T-helper 1 cell (primary cell): ENCODE measurements around the gene PRRC2C.
"Not testable (repeated sequence)": the region's sequence is repeated elsewhere in the genome, so short reads cannot be mapped to it uniquely, and the experiment has no call there.

ENCODE experiments used
- DNase-seq, 5 donors: peaks; one replicate each; pipeline ENCODE4 v3.0.0-alpha.2; 2012 to 2020
- total RNA-seq, 4 donors: gene quantifications; one replicate each; lab custom pipeline; 2026; lab: John Stamatoyannopoulos, UW

PRRC2C gene
- total RNA-seq, result 534 to 858 (median 673) reads per million in 4 donors

- peak; percentile 88 to 97 (median 92) for DNase-seq
These were observed at the start of gene PRRC2C for GRCh38 chr1:171485375-171486047. PRRC2C (plus strand) TSS chr1:171485530; CDS start chr1:171512089, 26,559 bp downstream.

DNA sequence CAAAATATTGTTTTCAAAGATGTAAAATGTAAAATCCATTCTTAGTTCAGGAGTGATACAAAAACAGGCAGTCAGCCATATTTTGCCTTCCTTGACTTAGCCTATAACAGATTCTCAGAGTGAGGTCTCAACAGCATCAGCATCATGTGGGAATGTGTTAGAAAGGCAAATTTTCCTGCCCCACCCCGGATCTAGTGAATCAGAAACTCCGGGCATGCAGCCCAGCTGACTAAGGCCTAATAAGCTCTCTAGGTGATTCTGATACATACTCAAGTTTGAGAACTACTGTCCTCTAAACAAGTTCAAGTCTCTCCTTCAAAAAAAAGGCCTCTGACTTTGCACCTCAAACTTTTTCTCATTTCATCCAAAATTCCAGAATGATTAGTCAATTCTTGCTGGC lies 46.9 kb upstream of the PRRC2C start:
- no peak for DNase-seq

GRCh38 chr1:171440201-171440600 lies 45.1 kb upstream of the PRRC2C start:
- DNase-seq, result not testable (repeated sequence)

DNA sequence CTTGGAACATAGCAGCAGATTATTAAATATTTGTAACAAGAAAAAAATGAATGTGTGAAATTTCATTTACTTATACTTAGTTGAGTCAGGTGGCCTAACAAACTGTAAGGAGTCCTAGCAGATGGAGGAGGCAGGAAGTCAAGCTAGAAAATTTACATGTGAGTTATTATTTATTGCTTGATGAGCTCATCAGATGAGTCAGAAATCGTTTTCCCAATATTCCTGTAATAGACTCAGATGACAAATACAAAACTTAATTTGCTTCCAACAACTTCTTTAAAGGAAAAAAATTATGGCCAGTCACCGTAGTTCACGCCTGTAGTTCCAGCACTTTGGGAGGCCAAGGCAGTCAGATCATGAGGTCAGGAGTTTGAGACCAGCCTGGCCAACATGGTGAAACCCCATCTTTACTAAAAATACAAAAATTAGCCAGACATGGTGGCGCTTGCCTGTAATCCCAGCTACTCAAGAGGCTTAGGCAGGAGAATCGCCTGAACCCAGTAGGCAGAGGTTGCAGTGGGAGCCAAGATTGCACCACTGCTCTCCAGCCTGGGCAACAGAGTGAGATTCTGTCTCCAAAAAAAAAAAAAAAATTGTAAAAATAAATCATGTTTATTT lies 43.9 kb upstream of the PRRC2C start:
- DNase-seq, result not testable (repeated sequence)

DNA sequence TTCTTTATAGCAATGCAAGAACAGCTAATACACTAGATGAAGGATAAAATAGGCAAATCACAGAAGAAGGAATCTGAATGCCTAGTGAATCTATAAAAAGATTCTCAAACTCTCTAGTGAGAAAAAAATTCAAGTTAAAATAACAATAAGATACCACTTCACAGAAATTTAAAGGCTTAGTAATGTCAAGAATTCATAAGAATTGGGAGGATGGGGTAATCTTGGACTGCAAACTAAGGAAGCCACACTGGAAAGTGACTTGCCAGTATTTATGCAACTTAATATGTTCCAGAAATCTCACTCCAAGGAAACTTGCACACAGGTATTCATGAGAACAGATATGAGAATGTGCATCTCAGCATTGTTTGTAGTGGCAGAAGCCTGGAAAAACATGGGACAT lies 38.9 kb upstream of the PRRC2C start:
- DNase-seq, result no peak

GRCh38 chr1:171455967-171456366 lies 29.4 kb upstream of the PRRC2C start:
- DNase-seq, result no peak

DNA sequence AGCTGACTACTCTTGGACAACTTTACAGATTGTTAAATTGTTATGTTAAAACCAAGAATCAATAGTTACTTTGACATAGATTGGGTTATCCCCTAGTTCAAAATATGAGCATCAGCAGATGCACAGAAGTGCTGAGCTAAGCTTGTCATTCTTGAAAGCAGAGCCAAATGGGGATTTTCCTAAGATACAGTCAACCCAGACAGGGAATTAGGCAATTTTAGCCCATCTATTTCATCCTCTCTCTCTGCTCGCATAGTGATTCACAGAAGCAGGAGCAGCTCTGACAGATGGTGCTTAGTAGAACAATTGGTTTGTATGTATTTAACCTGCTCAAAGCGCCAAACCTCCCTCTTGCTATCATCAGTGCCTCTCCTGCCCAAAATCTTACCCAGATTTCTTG lies 27.9 kb upstream of the PRRC2C start:
- no peak for DNase-seq

- DNase-seq, result no peak
These were observed 25.2 kb upstream of the PRRC2C start for GRCh38 chr1:171460018-171460620.

DNA sequence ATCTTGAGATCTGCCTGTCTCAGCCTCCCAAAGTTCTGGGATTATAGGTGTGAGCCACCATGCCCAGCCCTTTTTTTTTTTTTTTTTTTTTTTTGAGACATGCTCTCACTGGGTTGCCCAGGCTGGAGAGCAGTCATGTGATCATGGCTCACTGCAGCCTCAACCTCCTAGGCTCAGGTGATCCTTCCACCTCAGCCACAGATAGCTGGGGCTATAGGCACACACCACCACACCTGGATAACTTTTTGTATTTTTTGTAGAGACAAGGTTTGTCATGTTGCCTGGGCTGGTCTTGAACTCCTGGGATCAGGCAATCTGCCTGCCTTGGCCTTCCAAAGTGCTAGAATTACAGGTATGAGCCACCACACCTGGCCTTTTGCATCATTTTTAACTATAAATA lies 17.7 kb upstream of the PRRC2C start:
- DNase-seq, result no peak

- no peak for DNase-seq
These were observed 17.1 kb upstream of the PRRC2C start for GRCh38 chr1:171468120-171468750.

DNA sequence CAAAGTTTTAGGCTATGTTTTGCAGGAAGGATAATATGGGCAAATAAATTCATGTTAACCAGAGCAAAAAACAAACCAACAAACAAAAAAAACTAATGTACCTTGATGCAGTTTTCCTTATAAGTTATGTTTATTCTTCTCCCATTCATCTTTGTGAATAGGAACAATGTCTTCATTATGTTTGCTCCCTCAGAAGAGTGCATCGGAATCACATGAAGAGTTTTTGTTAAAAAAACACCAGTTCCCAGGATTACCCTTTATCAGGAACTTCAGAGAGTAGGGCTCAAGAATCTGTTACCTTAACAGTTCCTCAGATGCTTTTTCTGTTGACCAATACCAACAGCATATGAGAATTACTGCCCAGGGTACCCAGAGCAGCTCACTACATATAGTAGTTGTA lies 14.6 kb upstream of the PRRC2C start:
- no peak for DNase-seq

DNA sequence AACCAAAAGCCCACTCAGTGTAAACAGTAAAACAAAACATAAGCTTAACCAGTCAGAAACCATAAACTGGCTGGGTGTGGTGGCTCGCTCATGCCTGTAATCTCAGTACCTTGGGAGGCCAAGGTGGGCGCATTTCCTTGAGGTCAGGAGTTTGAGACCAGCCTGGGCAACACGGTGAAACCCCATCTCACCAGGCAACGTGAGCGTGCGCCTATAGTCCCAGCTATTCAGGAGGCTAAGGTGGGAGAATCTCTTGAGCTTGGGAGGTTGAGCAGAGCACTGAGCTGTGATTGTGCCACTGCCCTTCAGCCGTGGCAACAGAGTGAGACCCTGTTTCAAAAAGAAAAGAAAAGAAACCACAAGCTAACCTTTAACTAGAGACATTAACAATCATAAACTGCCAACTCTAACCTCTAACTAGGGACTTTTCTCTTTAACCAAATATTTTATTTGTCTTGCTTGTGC lies 13.1 kb upstream of the PRRC2C start:
- no peak for DNase-seq

DNA sequence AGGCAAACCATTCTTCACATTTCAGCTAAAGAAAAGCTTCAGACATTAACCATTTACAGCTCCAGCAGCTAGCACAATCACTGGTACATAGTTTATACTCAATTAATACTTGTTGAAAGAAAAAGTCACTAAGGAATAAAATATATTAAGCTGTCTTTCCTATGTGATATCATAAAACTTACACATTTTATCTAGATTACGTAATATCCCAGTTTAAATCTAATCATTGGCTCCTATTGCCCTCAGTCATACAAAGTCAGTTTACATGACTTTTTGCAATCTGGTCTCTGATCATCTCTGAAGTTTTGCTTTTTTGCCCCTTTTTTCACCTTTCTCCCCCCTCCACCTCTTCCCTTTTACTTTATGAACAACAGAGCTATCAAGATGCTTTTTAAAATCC lies 8.5 kb upstream of the PRRC2C start:
- DNase-seq, result no peak

DNA sequence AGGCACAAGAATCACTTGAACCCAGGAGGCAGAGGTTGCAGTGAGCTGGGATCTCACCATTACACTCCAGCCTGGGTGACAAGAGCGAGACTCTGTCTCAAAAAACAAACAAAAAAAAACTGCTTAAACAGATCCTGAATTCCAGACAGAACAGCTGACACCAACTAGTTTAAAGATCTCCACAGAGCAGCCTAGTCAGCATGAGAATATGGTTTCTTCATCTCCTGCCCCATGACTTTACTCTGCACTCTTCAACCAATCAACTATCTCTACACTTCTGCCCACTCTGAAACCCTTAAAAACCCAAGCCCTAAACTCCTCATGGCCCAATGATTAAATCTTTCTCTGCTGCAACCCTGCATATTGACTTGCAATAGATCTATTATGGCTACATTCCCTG lies 7.5 kb upstream of the PRRC2C start:
- no peak for DNase-seq

- DNase-seq, result no peak
These were observed 5.3 kb upstream of the PRRC2C start for GRCh38 chr1:171480035-171480434.

DNA sequence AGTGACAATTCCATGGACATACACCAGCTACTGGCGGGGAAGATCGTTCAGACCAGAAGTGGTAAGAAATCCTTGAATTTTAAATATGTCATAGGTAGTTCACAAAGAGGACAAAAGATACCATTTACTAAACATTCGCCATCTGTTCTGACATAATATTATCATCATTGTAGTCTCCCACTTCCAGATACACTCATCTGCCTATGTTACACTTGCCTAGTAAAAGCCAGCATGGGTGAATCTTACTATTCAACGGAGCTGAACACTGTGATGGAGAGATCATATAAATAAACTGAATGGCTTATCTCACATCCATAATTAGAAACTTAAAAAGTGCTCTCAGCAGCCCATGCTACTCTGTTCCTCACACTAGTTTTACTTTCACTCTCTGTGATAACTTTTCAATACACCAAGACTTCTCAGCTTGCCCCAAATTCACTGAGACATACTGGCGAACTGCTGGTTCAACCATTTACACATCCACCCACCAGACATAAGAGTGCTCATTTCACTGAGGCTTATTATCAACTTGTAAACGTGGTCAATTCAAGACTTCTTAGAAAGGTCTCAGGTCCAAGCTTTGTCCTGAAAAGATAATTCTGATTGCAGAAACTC lies 463 bp upstream of the PRRC2C start:
- no peak for DNase-seq

GRCh38 chr1:171486048-171486519 lies 754 bp downstream of the PRRC2C start:
- DNase-seq, result peak; percentile 77 to 85 (median 82)

DNA sequence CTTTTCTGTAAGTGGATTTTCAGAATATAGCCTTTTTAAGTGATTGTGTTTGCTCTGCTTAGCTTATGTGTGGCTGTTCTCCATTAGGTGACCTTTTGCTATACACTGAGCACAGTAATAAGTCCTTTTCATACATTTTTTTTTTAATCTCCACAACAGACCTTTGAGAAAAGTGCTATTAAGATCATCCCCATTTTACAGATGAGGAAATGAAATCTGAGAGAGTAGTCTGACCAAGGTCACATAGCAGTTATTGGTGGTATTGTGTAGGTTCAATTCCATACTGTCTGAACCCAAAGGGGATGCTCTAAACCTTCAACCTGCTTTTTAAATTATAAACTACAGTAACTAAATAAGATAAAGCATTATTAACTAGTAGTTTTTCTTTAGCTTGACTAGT lies 1.7 kb downstream of the PRRC2C start:
- DNase-seq, result no peak

DNA sequence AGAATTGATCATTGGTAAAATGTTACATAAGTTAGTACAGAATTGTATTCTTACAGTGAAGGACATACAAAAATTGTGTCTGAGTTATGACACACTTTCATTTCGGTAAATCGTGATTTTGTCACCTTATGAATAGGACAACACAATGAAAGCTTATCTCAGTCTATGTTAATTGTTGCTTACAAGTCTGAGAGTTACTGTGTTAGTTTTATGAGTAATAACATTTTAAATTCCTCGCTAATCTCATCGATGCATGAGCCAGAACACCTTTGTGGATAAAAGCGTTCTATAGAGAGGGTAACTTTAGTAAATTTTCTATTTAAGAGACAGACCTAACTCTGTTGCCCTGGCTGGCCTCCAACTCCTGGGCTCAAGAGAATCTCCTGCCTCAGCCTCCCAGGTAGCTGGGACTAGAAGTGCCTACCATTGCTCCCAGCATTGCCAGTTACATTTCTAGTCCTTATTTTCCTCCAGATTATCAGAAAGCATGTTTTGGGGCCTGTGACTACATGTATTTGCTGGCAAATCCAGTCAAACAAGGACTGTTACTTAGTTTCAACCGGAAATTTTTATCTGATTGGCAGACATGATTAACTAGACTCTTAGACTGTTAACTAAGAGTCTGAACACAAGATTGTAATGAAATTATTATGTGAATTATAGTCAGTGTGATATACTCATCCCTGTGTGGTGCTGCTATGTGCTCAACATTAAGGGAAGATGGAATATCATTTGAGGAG lies 3.0 kb downstream of the PRRC2C start:
- no peak for DNase-seq

GRCh38 chr1:171494076-171494475 lies 8.7 kb downstream of the PRRC2C start:
- DNase-seq, result no peak

GRCh38 chr1:171495444-171495843 lies 10.1 kb downstream of the PRRC2C start:
- DNase-seq, result no peak

GRCh38 chr1:171500304-171500703 lies 15.0 kb downstream of the PRRC2C start:
- DNase-seq, result no peak
